CD4-positive, alpha-beta T cell treated with Interleukin-12 subunit alpha and Interleukin-12 subunit beta, for 1 hour (primary cell): Measurements from ENCODE around the gene LIPC.

Experiments used
- DNase-seq: peaks from one replicate; pipeline ENCODE4 v3.0.0-alpha.2; 2020

LIPC gene

DNA sequence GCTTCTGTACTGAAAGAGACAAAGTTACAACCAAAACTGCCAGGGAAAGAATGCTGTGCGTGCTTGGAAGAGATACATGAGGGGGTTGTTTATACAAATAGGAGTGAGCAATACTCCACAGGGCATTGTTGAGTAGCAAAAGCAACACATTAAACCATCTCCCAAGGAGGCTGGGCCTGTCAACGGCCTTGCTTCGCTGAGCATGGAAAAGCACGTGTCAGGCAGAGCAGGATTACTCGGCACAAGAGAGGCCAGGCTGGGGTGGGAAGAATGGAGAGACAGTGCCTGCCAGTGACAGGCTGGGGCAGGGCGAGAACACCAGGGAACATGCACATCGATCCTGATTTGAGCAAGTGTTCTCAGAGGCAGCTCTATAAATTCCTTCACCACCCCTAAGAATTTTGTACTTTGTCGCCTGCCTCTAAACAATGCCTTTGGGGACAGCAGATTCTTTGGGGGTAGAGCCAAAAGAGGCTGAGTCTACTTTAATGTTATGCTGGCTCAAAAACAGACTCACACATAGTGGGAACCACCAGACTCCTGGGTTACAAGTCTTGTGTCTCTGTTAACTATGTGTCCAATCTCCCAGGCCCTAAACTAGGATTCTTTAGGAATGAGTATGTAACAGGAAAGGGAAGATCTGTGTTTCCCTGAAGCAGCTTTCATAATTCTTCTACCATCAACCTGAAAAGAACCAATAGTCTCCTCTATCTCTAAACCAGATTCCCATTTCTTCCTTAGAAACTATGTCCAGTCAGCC lies 67.2 kb downstream of the LIPC start:
- no peak for DNase-seq

GRCh38 chr15:58501006-58501405 lies 69.2 kb downstream of the LIPC start:
- no peak for DNase-seq

DNA sequence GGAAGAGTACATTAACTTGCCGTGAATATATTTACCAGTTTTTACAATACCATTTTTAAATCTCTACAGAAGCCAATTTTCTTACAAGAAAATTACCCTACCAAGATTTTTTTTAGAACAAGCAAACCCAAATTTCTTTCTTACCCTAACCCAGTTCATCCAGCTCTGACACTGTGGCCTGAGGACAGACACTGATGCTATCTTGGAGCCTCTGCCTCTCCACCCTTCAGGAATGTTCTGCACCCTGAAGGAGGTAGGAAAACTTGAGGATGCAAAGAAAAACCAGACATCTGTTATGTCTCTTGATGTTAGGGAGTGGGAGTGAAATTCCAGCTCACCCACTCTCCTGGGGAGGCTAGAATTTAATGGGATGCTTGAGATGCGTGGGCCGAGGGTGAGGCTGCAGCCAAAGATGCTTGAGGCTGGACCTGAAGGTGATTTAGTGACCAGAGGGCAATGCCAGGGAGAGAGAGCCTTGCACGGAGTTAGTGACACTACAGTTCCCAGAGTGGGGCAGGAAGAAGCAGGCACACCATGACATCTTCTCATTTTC lies 69.9 kb downstream of the LIPC start:
- DNase-seq = no peak

- no peak for DNase-seq
These were observed 71.6 kb downstream of the LIPC start for GRCh38 chr15:58503139-58504027.

DNA sequence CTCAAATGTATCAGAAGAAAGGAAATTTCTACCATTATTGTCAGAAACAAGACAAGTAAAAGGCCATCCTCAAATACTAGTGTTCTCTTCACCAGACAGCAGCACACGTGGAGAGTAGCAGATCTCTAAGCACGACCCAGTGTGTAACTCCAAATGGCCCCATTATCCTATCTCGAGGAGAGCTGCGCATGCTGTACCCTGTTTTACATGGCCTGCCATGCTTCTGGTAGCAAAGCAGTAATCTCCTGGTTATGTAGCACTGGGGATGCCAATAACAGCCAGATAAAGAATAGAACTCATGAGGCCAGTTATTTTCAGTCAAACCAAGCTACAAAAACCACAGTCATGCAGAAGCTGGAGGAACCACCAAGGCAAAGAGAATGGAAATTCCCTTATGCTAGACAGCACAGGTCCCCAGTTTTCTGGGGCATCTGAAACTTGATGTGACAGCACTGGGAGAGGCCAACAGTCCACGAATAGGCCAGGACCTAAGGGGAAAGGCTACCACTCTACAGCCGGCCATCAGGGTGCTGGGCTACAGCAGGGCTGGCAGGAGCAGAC lies 73.0 kb downstream of the LIPC start:
- no peak for DNase-seq

- DNase-seq = no peak
These were observed 73.8 kb downstream of the LIPC start for GRCh38 chr15:58505581-58505980.

GRCh38 chr15:58506064-58506490 lies 74.3 kb downstream of the LIPC start:
- no peak for DNase-seq

DNA sequence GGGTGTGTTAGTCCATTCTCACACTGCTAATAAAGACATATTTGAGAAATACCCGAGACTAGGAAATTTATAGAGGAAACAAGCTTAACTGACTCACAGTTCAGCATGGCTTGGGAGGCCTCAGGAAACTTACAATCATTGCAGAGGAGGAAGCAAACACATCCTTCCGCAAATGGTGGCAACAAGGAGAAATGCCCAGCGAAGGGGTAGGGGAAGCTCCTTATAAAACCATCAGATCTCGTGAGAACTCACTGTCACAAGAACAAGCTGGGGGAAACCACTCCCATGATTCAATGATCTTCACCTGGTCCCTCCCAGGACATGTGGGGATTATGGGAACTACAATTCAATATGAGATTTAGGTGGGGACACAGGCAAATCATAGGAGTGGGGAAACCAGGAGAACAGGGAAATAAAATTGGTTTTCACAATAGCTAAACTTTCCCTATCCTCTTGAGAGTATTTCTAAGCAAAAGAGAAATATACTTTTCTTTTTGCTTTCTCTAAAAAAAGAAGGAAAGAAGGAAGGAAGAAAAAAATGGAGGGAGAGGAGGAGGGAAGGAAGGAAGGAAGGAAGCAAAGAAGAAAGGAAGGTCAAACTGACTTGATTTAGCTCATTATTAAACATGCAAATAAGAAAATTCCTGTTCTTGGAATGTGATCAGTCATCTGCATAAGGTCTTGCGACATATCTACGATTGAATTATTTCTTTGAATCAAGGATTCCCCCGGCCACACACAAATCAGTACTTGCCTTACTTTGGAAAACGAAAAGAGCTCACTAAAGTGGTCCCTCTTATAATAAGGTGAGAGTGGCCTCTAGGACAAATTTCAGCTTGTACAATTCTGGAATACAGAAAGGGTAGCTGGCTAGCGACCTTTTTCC lies 75.2 kb downstream of the LIPC start:
- no peak for DNase-seq

- no peak for DNase-seq
These were observed 77.8 kb downstream of the LIPC start for GRCh38 chr15:58509556-58509955.

DNA sequence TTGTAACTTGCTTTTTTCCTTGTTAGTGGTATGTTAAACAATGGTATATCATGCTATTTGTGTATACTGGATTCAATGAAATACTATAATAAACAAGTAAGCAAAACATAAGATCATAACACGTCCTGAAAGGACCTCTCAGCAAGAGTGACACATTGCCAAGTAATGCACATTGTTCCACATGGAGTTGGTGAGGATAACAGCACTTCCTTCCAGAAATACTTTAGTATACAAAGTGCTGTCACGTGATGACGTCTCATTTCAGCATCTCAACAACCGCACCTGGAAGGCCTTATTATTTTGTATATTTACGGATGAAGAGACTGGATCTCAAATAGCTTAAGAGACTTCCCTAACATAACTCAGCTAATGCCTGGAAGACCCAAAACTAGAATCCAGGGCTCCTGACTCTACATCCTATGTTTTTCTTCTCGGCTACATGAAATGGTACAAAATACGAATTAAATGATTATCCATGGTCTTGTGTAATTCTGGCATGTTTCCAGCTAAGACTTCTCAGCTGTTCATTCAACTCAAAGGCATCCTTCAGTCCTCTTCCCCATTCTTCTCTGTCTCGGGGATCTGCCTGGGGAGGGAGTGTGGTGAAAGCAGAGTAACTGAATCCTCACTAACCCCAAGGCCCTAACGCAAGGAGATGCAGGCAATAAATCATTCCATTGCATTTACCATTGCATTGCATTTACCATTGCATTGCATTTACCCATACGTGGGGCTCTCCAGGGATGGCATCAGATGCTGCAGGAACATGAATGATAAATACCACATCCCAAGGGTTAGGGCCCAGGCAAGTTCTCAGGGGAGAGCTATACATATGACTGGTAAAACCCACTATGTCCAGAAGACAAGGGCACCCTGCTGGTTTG lies 79.2 kb downstream of the LIPC start:
- DNase-seq = no peak

DNA sequence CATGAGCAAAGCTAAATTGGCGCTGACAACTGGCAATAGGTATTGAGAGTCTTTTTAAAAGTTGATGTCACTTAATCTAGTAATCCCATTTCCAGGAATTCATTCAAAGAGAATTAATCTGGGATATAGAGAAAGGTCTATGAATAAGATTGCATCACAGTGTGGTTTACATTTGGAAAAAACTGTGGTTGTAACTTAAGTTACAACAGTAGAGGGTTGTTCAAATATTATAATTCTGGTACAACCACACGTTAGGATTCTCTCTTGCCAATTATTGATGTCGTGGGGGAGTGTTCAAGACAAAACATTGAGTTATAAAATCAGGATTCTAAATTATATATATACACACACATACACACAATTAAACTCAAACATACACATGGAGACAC lies 79.8 kb downstream of the LIPC start:
- DNase-seq = no peak

DNA sequence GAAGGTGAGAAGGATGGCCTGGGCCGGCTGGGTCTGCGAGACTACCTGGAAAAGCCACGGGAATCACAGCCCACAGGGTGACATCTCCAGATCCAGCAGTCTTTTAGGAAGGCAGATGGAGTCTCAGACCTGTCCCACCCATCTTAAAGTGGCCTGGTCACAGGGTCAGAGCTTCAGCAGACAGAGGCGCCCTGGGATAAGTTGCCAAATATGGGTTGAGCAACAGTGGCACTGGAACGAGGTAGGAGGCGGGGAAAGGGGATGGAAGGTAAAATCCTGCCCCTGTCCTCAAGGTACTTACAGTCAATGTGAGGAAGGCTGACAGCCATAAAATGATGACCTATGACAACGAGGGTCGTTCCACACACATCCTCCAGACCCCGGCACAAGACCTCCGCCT lies 80.7 kb downstream of the LIPC start:
- DNase-seq = no peak

GRCh38 chr15:58513008-58513407 lies 81.2 kb downstream of the LIPC start:
- no peak for DNase-seq

DNA sequence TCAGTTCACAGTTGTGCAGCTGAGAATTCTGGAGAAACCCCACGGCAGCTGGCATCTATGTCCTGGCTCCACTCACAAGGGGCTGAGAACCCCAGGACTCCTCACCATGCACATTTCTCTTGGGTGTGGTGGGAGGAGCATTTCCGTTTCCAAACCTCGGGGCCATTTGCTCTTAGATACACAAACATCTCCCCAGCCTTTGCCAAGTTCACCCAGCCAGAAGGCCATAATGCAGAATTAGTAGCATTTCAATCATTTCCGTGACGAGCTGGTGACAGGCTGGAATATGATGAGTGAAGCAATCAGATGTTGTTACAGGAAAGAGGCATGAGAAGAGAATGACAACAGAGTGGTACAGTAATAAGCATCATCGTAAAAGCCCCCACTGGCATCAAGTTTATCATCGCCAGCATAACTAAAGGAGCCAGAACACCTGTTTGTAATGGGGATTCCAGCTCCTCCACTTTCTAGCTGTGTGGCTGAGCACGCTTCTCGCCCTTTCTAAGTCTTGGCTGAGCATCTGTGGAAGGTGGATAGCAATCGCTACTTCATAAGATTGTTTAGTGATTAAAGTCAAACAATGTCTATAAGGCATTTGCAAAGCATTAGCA lies 82.0 kb downstream of the LIPC start:
- no peak for DNase-seq

GRCh38 chr15:58515807-58516206 lies 84.0 kb downstream of the LIPC start:
- no peak for DNase-seq

DNA sequence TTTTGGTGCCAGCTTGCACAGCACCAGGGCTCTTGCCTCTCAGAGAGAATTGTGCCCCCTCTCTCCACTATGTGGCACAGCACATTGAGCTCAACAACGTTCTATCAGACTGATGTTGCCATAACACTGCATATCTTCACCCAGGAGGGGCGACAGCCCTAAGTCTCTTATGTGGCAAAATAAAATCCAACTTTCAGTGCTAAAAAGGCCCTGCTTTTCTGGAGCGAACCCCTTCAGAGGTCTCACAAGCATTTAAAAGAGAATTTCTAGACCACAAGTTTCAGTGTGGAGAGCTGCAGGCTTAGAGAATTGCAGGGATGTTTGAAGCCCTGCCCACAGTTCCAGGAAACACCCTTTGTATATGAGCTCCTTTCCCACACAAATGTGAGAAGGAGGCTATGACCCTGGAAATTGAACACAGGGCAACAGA lies 85.5 kb downstream of the LIPC start:
- peak; percentile 9 for DNase-seq

- DNase-seq = peak; percentile 20
These were observed 86.1 kb downstream of the LIPC start for GRCh38 chr15:58517682-58518525.

DNA sequence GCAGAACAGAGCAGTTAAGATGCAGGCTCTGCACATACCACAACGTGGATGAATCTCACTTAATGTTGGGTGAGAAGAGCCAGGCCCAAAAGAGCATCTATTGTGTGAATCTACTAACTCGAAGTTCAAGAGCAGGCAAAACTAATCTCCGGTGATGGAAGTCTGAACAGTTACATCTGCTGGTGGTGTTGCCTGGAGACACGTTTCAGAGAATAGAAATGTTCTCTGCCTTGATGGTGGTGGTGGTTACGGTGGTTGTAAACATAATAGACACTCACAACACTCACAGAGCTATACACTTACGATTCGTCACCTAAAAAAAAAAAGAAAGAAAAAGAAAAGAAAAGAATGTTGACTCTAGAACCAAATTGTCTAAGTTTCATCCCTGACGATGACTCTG lies 86.8 kb downstream of the LIPC start:
- no peak for DNase-seq

DNA sequence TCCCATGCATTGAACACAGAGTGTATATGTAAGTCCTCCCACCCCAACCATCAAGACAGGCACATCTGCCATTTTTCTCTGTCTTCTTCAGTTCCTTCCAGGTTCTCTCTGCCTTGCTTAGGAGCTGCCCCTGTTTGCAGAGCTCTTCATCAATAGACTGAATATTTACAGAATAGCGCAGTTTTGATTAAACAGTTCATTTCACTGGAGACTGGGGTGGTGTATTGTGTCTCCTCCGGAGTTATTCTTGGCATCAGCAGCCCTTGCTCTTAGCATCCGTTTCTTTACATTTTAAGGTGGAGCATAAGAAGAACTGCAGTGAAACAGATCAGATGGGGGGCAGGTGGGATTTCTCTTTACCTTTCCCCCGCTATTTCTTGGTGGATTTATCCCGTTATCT lies 87.7 kb downstream of the LIPC start:
- no peak for DNase-seq

GRCh38 chr15:58520464-58520863 lies 88.7 kb downstream of the LIPC start:
- DNase-seq = no peak
